HTERT RPE-1 (cell line): ENCODE data around the gene EWSR1.
"Not testable (repeated sequence)": the region's sequence is repeated elsewhere in the genome, so short reads cannot be mapped to it uniquely, and the experiment has no call there.

Experiments used
- in situ Hi-C: fragments of 300-500 bp; cut with MboI; formaldehyde crosslinking; loops from 4 replicates; pipeline ENCODE4 v1.14.3; 2020; ENCODE audit warnings: low sequenced_read_pairs

EWSR1 gene

DNA sequence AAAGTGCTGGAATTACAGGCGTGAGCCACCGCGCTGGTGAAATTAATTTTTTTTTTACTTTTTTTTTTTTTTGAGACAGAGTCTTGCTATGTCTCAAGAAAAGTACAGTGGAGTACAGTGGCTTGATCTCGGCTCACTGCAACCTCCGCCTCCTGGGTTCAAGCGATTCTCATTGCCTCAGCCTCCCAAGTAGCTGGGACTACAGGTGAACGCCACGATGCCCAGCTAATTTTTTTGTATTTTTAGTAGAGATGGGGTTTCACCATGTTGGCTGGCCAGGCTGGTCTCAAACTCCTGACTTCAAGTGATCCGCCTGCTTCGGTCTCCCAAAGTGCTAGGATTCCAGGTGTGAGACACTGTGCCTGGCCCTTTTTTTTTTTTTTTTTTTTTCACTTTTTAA, 20.2 kb upstream of the EWSR1 start:
- in situ Hi-C loops, result not testable (repeated sequence)

DNA sequence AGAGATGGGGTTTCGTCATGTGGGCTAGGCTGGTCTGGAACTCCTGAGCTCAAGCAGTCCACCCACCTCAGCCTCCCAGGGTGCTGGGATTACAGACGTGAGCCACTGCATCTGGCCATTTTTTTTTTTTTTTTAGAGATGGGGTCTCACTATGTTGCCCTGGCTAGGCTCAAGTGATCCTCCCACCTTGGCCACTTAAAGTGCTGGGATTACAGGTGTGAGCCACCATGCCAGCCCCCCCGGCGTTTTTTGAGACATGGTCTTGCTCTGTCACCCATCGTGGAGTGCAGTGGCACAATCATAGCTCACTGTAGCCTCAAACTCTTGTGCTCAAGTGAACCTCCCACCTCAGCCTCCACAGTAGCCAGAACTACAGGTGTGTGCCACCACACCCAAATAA, 16.8 kb upstream of the EWSR1 start:
- in situ Hi-C loops, result no loop called here

DNA sequence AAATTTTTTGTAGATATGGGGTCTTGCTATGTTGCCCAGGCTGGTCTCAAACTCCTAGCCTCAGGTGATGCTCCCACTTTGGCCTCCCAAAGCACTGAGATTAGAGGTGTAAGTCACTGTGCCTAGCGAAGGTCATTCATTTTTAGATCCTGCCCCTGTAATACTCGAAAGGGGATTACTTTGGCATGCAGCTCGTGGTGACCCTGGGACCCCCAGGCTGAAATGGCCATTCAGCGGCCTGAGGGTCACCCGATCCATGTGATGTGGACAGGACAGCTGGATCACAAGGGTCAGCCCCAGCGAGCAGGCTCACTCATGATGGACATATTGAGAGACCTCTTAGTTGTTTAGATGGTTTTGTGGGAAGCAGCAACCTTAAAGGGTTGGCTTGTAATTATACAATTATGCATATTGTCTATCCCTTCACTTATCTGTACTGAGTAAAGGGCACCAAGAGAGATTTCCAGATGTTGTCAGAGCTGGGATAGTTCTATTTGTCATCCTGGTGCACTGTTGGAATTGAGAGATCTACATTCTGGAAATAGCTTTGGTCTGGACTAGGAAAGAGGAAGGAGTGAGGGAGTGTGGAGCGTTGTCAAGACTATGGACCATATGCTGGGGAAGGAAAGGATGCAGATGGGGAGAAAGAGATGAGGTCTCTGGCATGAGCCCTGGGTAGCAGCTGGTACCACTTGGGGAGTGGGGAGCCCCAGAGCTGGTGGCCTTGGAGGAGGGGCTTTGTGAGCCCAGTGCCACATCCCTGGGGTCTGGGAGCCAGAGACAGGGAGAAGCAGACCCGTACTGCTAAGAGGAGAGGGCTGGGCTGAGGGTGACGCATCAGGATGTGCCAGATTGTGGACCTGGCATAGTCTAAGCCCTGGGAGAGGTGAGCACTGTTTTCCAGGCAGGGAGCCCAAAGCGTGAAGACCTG, 15.8 kb upstream of the EWSR1 start:
- in situ Hi-C loops, result no loop called here

DNA sequence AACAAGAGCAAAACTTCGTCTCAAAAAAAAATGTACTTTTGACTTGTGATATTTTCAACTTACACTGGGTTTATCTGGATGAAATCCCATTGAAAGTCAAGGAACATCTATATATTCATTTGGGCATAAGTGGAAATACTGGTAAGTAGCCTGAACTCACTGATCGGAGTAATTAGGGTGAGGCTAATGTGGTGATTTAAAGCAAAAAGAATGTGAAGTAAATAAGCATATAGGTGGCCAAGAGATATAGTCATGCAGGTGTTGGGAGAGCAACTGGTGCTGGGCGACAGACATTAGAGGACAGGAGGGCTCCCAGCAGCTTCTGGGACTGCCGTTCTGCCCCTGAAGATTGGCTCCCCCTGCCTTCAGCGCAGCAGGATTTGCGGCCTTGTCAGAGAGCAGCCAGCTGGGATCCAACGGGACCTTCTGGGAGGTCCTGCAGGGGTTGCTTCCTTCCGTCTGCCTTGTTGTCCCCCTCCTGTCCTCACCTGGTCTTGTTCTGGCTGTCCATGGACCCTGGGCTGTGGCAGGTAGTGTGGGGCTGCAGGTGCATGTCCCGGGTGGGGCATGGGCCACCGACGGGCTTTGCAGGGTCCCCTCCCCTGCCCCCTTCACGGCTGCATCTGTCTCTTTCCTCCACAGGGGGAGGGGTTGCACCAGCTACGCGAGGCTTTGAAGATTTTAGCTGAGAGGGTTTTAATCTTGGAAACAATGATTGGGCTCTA, 14.3 kb upstream of the EWSR1 start:
- in situ Hi-C loops, result no loop called here

DNA sequence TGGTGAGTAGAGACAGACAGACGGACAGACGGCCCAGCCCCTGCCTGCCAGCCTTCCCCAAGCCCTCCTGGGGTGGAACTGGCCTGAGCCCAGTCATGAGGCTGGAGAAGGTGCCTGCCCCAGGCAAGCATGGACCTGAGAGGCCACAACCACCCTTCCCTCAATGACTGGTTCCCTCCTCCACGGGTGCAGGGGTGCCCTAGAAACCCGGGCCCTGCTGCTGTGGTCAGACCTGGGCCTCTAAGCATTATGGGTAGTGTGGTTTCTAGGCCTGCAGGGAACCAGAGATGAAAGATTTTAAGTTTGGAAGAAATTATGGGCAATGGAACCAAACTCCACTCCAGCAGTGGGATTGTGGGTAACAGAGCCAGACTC, 13.8 kb upstream of the EWSR1 start:
- in situ Hi-C loops, result no loop called here

DNA sequence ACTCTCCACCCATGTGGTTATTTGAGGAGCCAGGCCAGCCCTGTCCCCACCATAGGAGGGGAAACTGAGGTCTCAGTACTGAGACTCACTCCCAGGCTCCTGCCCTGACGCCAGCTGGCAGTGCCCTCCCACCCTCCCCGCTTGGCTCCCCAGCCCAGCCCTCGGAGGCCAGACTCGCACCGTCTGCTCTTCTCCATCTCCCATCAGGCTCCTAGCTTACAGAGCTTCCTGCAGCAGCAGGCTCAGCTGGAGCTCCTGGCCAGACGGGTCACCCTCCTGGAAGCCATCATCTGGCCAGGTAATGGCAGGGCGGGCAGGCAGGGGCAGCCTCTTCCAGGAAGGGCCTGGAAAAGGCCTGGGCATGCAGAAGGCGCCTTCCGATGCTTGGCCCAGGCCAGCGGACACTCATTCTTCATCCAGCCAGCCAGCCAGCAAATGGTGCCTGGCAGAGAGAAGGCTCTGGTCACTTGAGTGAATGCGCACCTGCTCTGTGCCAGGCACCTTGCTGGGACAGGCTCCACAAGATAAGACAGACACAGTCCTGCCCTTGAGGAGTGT, 12.9 kb upstream of the EWSR1 start:
- in situ Hi-C loops, result no loop called here

DNA sequence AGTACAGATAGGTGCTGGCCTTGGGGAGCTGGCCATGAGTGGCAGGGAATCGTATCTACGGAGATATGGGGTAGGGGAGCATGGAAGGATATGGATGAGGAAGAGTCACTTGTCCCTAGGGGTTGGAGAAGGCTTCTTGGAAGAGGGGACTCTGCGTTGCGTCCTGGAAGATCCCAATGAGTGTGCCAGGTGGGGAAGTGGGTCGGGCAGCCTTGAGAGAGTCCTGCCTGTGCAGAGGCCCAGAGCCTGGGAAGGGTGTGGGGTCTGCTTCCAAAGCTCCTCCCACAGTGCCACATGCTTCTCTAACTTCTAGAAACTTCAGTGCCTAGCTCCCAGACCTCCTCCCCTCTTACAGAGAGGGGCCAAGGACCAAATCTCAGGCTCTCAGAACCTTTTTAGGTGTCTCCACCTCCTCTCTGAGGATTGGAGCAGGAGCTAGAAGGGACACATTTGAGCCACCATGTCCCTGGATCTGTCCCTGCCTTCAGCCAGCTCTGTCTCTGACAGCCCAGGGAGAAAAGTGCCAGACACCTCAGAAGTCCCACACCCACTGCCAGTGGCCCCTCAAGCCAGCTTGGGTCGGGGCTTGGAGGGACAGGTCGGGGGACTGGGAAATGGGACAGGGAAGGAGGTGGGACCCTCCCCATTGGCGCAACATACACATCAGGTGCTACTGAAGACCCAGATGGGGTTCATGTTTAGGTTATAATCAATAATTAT, 11.3 kb upstream of the EWSR1 start:
- in situ Hi-C loops, result no loop called here

DNA sequence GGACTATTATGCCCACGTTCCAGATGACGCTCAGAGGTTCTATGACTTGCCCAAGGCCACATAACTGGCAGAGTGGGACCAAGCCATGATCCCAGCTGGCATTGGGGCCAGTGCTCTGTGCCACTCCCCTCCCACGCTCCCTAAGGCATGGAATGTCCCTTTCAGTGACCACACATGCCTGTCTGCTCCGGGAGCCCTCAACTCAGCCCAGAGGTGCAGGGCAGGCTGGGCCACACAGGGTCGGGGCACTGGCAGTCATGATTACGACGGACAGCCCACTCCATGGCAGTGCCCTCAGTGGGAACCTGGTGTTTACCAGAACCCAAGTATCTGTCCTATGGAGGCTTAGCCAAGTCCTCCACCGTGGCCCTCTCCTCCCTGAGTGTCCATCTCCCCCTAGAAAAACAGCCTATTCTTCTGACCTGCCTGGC, 10.3 kb upstream of the EWSR1 start:
- in situ Hi-C loops, result no loop called here

DNA sequence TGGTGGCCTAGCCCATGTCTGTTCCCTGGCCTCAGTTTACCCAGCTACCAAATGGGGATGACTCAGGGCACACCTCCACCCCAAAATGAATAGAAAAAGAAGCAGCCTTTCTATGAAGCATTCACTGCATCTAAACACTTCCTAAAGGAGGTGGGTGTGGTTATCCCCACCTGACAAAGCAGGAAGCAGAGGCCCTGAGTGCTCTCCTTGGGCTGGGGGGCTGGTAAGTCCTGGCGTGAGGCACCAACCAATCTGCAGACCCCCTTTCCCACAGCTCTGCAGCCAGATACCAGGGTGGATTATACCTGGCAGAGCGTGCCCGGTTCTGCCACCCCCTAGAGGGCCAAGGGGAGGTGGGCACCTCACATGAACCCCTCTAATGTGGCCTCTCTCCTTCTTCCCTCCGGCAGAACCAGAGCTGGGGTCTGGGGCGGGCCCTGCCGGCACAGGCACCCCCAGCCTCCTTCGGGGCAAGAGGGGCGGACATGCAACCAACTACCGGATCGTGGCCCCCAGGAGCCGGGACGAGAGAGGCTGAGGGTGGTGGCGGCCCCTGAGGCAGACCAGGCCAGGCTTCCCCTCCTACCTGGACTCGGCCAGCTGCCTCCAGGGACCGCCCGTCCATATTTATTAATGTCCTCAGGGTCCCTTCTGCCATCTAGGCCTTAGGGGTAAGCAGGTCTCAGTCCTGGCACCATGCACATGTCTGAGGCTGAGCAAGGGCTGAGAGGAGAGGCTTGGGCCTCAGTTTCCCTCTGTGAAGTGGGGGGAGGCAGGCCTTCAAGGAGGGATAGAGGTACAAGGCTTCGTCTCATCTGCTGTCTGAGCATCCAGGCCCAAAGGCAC, 9.4 kb upstream of the EWSR1 start:
- in situ Hi-C loops, result no loop called here

DNA sequence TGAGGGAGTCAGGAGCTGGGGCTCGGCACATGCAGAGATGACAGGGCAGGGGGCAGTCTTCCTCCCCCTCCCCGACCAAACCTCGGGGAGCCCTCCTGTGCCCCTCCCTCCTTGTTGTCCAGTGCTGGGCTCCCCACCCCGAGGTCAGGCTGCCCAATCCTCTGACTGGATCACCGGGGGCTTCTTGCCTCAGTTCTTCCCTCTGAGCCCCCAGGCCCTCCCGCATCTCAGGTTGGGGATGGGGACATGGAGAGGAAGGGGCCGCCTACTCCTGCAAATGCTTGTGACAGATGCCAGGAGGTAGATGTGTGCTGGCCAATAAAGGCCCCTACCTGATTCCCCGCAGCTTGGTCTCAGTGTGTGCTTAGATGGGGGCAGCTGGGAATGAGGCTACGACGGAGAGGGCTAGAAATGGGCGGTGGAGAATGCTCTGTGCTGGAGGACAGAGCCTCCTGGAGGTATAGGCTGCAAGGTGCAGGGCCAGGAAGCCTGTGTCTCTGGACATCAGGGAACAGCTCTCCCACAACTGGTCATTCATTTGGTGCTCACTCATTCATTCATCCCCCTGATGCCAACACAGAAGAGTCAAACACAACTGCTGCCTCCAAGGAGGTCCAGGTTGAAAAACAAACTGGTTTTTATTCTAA, 8.7 kb upstream of the EWSR1 start:
- in situ Hi-C loops, result no loop called here

DNA sequence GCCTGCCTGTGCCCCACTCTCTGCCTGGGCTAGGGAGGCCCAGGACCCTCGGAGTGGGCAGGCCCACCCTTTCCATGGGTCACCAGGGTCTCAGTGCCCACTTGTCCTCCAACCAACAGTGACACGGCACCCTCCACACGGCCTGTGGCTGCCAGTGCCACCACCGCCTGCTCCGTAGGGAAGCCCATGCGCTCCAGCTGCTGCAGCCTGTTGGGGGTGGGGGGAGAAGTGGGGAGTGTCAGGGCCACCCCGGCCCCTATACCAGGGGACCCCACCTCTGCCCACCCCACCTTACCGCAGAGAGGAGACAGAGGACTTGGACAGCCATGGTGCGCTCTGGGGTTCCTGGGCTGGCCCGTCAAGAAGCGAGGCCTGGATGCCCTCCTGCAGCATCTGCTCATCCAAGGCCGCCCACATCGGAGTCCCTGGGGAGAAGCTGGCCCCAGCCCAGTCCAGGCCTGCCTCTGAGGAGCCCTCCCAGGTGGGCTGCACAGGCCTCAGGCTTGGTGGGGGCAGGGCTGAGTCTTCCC, 8.0 kb upstream of the EWSR1 start:
- in situ Hi-C loops, result no loop called here

DNA sequence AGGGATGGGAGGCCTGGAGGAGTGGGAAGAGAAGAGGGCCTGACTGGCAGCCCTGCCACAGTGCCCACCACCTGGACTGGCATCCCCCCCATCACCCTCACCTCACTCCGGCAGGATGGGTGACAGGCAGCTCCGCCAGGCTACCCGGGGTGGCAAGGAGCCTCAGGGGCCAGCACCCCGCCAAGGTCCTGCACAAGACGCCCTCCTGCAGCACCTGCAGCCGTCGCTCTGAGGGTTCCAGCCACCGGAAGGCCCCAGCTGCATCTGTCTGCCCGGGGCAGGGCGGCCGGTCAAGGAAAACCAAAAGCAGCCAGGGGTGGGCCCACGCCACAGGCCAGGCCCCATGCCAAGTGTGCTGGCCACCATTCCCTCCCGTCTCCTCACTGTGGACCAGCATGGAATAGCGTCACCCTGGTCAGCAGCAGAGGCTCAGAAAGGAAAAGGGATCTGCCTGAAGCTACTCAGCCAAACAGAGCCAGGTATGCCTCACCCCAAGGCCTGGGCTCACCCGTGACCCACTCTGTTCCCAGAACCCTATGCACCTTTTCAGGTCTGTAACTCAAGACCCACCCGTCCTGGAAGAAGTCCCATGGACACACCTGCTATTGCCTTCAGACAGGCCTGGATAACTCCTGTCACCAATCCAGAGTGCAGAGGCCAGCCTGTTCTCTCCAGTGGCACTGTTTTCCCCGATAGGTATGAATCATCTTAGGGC, 7.3 kb upstream of the EWSR1 start:
- in situ Hi-C loops, result no loop called here

DNA sequence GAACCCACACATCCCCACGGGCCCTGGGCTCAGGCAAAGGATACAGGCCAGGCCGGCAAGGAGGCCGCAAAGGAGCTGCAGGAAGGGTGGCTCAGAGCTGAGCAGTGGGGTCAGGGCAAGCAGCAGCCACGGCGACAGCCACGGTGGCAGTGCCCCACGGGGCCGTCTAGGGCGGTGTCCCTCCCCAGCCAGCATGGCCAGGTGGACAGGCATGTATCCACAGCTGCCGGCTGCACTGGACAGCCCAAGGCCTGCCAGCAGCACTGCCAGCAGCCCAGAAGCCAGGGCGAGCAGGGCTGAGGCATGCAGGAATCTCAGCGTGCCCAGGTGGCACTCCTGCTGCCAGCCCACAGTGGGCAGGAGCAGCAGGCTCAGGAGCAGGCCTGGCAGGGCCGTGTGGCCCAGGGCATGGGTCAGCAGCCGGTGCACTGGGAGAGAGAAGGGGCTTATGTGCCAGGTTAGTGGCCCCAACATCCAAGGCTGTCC, 4.2 kb upstream of the EWSR1 start:
- in situ Hi-C loops, result no loop called here

DNA sequence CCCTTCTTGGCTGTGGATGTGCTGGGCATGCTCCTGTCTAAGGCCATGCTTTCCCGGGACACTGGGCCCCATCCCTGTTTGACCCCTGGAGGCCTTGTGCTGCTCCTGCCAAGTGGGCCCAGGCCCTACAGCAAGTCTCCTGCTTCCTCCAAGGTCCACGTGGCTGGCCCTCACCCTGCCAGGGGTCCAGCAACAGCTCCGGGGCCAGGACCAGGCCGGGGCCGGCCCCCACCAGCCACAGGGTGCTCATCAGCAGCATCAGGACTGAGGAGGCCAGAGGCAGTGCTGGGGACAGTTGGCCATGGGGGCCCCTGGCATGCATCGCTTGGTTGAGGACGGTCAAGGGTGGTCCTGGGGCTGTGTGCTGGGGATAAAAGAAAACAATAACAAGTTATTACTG, 2.8 kb upstream of the EWSR1 start:
- in situ Hi-C loops, result no loop called here

DNA sequence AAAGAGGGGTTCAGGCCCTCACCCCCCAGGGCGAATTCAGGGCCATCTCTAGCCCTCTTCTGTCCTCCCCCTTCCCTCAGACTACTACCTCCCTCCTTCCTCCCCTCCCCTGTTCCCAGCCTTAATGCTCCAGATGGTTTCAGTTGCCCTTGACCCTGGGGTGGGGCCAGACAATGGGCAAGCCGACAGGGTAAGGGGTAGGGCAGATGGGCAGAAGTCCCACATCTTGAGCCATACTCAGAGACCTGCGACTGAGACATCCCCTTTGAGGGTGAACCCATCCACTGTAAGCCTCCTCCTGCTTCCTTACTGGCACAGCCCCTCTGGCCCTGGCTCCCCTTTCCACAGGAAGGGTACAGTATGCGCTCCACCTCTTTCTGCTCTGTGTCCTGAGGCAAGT, 2.1 kb upstream of the EWSR1 start:
- in situ Hi-C loops, result no loop called here

DNA sequence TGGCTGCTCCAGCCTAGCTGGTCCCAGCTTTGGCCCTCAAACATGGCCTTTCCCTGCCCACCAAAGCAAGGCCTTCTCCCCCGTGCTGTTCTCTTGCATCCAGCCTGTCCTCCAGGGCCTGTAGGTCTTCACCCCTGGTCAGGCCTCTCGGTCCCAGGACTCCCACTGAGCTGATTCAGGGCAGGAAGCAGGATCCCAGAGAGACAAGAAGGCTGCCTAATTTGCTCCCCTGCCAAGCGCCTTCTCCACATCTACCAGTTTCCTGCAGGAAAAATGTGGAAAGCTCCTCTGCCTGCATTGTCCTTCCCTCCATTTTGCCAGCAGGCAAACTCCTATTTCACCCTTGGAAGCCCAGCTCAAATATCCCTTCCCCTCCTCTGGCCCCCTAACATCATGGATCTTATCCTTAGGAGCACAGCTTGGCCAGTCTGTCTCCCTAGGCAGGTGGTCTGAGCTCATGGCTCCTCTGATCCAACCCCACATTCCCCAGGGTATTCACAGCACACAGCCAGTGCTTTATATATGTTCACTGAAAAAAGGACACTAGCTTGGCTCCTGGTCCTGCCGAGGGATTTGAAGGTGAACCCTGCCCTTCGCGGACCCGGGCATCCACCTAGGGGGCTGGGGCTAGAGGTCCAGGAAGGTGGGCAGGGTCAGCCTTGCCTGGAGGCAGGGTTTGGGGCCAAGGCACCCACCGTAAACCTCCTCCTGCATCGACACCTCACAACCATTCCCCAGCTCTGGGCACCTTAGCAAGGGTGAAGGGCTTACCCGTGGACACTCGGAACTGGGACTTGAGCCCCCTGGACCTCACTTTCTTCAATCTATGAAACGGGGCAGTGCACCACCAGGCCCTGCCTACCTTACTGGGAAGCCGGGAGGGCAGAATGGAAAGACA, 1.3 kb upstream of the EWSR1 start:
- in situ Hi-C loops, result no loop called here

DNA sequence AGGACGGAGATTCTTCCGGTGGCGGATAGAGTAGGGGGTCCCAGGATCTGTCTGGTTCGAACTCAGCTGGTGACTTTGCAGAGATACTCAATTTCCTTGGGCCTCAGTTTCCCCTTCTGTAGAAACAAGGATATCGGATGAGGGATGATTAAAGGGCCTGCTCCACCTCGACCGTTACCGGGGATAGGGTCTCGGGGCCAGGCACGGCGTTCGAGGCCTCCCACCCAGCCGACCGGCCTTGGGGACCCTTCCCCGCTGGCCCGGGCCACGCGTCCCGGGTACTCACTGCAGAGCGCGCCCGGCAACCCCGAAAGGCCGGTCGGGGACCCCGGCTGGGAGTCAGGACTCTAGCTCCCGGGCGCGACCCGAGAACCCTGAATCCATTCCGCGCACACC, 608 bp upstream of the EWSR1 start:
- in situ Hi-C loops, result no loop called here
